NB4 (cell line): ENCODE data around the gene LMOD1.
A peak's percentile ranks its signal among the peaks of the same experiment; 100 is the strongest.

Experiments used
- DNase-seq: peaks from one replicate; pipeline ENCODE4 v3.0.0; 2010; ENCODE audit warnings: low read depth
- H3K4me3 ChIP-seq: one replicate; pipeline ENCODE4 v1.5.1; 2011; ENCODE audit warnings: mild to moderate bottlenecking, low read depth, low read length, moderate library complexity
- MAX ChIP-seq: IDR thresholded peaks from 2 replicates; pipeline ENCODE4 v1.6.1; 2011; ENCODE audit warnings: low read depth, low read length
- MYC ChIP-seq: IDR thresholded peaks from 2 replicates; pipeline ENCODE4 v1.6.1; 2011; ENCODE audit warnings: low read depth, low read length
- POLR2A ChIP-seq: IDR thresholded peaks from 2 replicates; pipeline ENCODE4 v1.6.1; 2011; ENCODE audit warnings: mild to moderate bottlenecking; ENCODE audit not compliant: insufficient read length; ENCODE audit errors: extremely low read depth
- TF ChIP-seq, protein P1 (sequence below): IDR thresholded peaks from one replicate; pipeline ENCODE4 v1.5.1; 2012; ENCODE audit warnings: low read depth, low read length

The LMOD1 gene

GRCh38 chr1:201984446-201984845, 38.1 kb upstream of the LMOD1 start:
- no peak overlapping the region for H3K4me3 ChIP-seq
- no peak for TF ChIP-seq MYC
- TF ChIP-seq, protein P1, sequence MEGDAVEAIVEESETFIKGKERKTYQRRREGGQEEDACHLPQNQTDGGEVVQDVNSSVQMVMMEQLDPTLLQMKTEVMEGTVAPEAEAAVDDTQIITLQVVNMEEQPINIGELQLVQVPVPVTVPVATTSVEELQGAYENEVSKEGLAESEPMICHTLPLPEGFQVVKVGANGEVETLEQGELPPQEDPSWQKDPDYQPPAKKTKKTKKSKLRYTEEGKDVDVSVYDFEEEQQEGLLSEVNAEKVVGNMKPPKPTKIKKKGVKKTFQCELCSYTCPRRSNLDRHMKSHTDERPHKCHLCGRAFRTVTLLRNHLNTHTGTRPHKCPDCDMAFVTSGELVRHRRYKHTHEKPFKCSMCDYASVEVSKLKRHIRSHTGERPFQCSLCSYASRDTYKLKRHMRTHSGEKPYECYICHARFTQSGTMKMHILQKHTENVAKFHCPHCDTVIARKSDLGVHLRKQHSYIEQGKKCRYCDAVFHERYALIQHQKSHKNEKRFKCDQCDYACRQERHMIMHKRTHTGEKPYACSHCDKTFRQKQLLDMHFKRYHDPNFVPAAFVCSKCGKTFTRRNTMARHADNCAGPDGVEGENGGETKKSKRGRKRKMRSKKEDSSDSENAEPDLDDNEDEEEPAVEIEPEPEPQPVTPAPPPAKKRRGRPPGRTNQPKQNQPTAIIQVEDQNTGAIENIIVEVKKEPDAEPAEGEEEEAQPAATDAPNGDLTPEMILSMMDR, result no peak
- TF ChIP-seq MAX, result no peak
- no peak for TF ChIP-seq POLR2A
- no peak for DNase-seq

DNA sequence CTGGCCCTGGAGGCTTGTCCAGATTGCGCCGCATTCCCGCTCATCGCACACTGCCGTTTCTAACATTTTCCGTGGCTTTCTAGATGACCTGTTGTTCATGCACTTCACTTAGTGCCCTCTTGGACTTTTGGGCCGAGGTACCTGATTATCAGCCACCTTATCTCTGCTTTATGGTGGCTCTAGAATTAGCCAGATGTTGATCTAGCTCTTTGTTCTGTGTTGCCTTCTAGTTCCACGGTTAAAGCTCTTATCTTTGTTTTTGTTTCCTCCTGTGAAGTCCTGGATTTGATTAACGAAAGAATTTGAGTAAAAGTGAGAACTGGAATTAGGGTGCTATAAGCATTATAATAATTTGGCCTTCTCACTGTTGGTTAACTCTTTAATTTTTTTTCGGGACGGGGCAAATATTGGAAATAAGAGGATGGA, 37.0 kb upstream of the LMOD1 start:
- no peak for TF ChIP-seq MAX
- TF ChIP-seq POLR2A, result no peak
- TF ChIP-seq, protein P1, result no peak
- TF ChIP-seq MYC, result no peak
- peak overlapping the region; percentile 61 for H3K4me3 ChIP-seq
- no peak for DNase-seq

DNA sequence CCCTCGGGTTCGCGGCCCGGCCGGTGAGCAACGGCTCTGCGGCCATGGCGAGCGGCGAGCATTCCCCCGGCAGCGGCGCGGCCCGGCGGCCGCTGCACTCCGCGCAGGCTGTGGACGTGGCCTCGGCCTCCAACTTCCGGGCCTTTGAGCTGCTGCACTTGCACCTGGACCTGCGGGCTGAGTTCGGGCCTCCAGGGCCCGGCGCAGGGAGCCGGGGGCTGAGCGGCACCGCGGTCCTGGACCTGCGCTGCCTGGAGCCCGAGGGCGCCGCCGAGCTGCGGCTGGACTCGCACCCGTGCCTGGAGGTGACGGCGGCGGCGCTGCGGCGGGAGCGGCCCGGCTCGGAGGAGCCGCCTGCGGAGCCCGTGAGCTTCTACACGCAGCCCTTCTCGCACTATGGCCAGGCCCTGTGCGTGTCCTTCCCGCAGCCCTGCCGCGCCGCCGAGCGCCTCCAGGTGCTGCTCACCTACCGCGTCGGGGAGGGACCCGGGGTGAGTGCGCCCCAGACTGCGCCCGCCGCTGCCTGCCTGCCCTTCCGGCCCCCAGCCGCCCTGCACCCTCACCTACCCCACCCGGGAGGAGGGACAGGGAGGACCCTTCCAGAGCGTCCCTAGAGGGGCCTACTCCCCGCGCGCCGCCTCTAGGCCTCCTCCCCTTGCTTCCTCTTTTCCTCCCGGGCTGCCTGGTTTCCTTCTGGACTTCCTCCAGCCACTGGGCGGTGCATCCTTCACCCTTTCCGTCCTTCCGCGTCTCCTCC, 36.5 kb upstream of the LMOD1 start, which contains the start of gene RNPEP:
Gene RNPEP, plus strand, starts transcription at position 26 of the 757 bp plus-strand sequence. Its CDS starts 19 bp downstream, at position 45.
- DNase-seq, result peak; percentile 87
- peak within 1 kb of the TSS; percentile 61 for H3K4me3 ChIP-seq
- TF ChIP-seq MAX, result 0 out of 2 replicates have a peak, but pooled peaks have one; percentile 21
- no peak; the same call in 1 of the 2 replicates for TF ChIP-seq MYC
- TF ChIP-seq POLR2A, result peak; percentile 67

- peak overlapping the region; percentile 55 for H3K4me3 ChIP-seq
- TF ChIP-seq, protein P1, result no peak
- TF ChIP-seq MAX (no peak), MYC (no peak; the same call in 1 of the 2 replicates), POLR2A (no peak)
- DNase-seq, result peak; percentile 65
Measured at GRCh38 chr1:201982082-201982622, 35.8 kb upstream of the LMOD1 start.

GRCh38 chr1:201970334-201971159, 24.2 kb upstream of the LMOD1 start:
- H3K4me3 ChIP-seq, result no peak overlapping the region
- TF ChIP-seq, protein P1, result no peak
- no peak for TF ChIP-seq MAX
- TF ChIP-seq MYC, result no peak
- TF ChIP-seq POLR2A, result no peak
- DNase-seq, result no peak
